Measurements from ENCODE around the gene ASCC3.

The ASCC3 gene

GRCh38 chr6:100595456-100595855 lies 285.7 kb downstream of the ASCC3 start:
- Mint-ChIP-seq H3K27me3 (ENCODE audit: low read depth, poor library complexity) (peaks cover 4% of the 10 kb centered on the region), H3K36me3 (ENCODE audit: low read depth) (peaks cover 27% of the 10 kb centered on the region), H3K27ac (no peak overlapping the region), H3K4me1 (peaks cover 10% of the 10 kb centered on the region), H3K9me3 (no peaks in the 10 kb centered on the region), H3K4me3 (no peak overlapping the region)
- no peak for TF ChIP-seq CTCF (IDR thresholded peaks at IDR 0.05)
- no peak for DNase-seq

- Mint-ChIP-seq H3K4me3 (no peak overlapping the region), H3K9me3 (no peaks in the 10 kb centered on the region)
Observed at GRCh38 chr6:100593522-100593921, 287.6 kb downstream of the ASCC3 start.

GRCh38 chr6:100592929-100593328 lies 288.2 kb downstream of the ASCC3 start:
- peaks cover under 1% of the 10 kb centered on the region for H3K9me3 Mint-ChIP-seq
- H3K27me3 Mint-ChIP-seq (ENCODE audit: low read depth, poor library complexity) = peaks cover 4% of the 10 kb centered on the region
- peak; percentile 4 for DNase-seq
- no peak overlapping the region for H3K4me3 Mint-ChIP-seq
- H3K4me1 Mint-ChIP-seq = peaks cover 10% of the 10 kb centered on the region
- TF ChIP-seq CTCF (IDR thresholded peaks at IDR 0.05) = no peak
- no peak overlapping the region for H3K27ac Mint-ChIP-seq
- H3K36me3 Mint-ChIP-seq (ENCODE audit: low read depth) = peaks cover 29% of the 10 kb centered on the region

More at GRCh38 chr6:100593522-100593921, 287.6 kb downstream of the ASCC3 start:
- H3K27ac Mint-ChIP-seq = no peak overlapping the region
- H3K36me3 Mint-ChIP-seq (ENCODE audit: low read depth) = peaks cover 27% of the 10 kb centered on the region
- H3K4me1 Mint-ChIP-seq = peaks cover 10% of the 10 kb centered on the region
- no peak for DNase-seq
- no peak for TF ChIP-seq CTCF (IDR thresholded peaks at IDR 0.05)
- H3K27me3 Mint-ChIP-seq (ENCODE audit: low read depth, poor library complexity) = peaks cover 4% of the 10 kb centered on the region

- no peak for TF ChIP-seq CTCF (IDR thresholded peaks at IDR 0.05)
- Mint-ChIP-seq H3K9me3 (peaks cover 12% of the 10 kb centered on the region), H3K36me3 (ENCODE audit: low read depth) (peaks cover 13% of the 10 kb centered on the region), H3K4me1 (no peaks in the 10 kb centered on the region), H3K27ac (no peak overlapping the region), H3K27me3 (ENCODE audit: low read depth, poor library complexity) (no peaks in the 10 kb centered on the region), H3K4me3 (no peak overlapping the region)
- no peak for DNase-seq
Observed at GRCh38 chr6:100577425-100577824, 303.7 kb downstream of the ASCC3 start.

- H3K27ac Mint-ChIP-seq = no peak overlapping the region
- TF ChIP-seq CTCF (IDR thresholded peaks at IDR 0.05) = no peak
Observed at GRCh38 chr6:100575921-100576320, 305.2 kb downstream of the ASCC3 start.

GRCh38 chr6:100574836-100575235 lies 306.3 kb downstream of the ASCC3 start:
- Mint-ChIP-seq H3K4me3 (no peak overlapping the region), H3K27ac (no peak overlapping the region), H3K9me3 (peaks cover 10% of the 10 kb centered on the region), H3K27me3 (ENCODE audit: low read depth, poor library complexity) (no peaks in the 10 kb centered on the region), H3K36me3 (ENCODE audit: low read depth) (peaks cover 25% of the 10 kb centered on the region), H3K4me1 (no peaks in the 10 kb centered on the region)
- no peak for TF ChIP-seq CTCF (IDR thresholded peaks at IDR 0.05)
- DNase-seq = no peak

More at GRCh38 chr6:100575921-100576320, 305.2 kb downstream of the ASCC3 start:
- Mint-ChIP-seq H3K27me3 (ENCODE audit: low read depth, poor library complexity) (no peaks in the 10 kb centered on the region), H3K9me3 (peaks cover 12% of the 10 kb centered on the region), H3K4me1 (no peaks in the 10 kb centered on the region), H3K4me3 (no peak overlapping the region), H3K36me3 (ENCODE audit: low read depth) (peaks cover 16% of the 10 kb centered on the region)
- no peak for DNase-seq
